ENCODE data around the gene SEC24B.

GRCh38 chr4:109411964-109412363 is 21.7 kb upstream of the SEC24B start:
- TF ChIP-seq, protein P1, sequence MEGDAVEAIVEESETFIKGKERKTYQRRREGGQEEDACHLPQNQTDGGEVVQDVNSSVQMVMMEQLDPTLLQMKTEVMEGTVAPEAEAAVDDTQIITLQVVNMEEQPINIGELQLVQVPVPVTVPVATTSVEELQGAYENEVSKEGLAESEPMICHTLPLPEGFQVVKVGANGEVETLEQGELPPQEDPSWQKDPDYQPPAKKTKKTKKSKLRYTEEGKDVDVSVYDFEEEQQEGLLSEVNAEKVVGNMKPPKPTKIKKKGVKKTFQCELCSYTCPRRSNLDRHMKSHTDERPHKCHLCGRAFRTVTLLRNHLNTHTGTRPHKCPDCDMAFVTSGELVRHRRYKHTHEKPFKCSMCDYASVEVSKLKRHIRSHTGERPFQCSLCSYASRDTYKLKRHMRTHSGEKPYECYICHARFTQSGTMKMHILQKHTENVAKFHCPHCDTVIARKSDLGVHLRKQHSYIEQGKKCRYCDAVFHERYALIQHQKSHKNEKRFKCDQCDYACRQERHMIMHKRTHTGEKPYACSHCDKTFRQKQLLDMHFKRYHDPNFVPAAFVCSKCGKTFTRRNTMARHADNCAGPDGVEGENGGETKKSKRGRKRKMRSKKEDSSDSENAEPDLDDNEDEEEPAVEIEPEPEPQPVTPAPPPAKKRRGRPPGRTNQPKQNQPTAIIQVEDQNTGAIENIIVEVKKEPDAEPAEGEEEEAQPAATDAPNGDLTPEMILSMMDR (IDR thresholded peaks at IDR 0.05): no peak
- no peak for TF ChIP-seq POLR2A (IDR thresholded peaks at IDR 0.05)

All from esophagus squamous epithelium (tissue), 4 donors.